HG03442 (cell line): ENCODE measurements around the gene GOSR1.
"Not testable (repeated sequence)": the region's sequence is repeated elsewhere in the genome, so short reads cannot be mapped to it uniquely, and the experiment has no call there.

Experiments
- ATAC-seq: cut with Tn5 transposase; IDR thresholded peaks from one replicate; pipeline ENCODE4 v1.9.1; 2021; ENCODE audit warnings: mild to moderate bottlenecking, moderate library complexity; ENCODE audit not compliant: unreplicated experiment

GOSR1 gene

GRCh38 chr17:30503558-30503957 is 26.4 kb downstream of the GOSR1 start:
- no peak for ATAC-seq

GRCh38 chr17:30505868-30506417 is 28.7 kb downstream of the GOSR1 start:
- no peak for ATAC-seq

- ATAC-seq = no peak
These were observed 29.3 kb downstream of the GOSR1 start for GRCh38 chr17:30506481-30506880.

- ATAC-seq = no peak
These were observed 36.1 kb downstream of the GOSR1 start for GRCh38 chr17:30513346-30513745.

- ATAC-seq = no peak
These were observed 37.8 kb downstream of the GOSR1 start for GRCh38 chr17:30514895-30515596.

GRCh38 chr17:30517786-30518185 is 40.6 kb downstream of the GOSR1 start:
- ATAC-seq = no peak

GRCh38 chr17:30519166-30519565 is 42.0 kb downstream of the GOSR1 start:
- no peak for ATAC-seq

- no peak for ATAC-seq
These were observed 42.5 kb downstream of the GOSR1 start for GRCh38 chr17:30519707-30520106.

- no peak for ATAC-seq
These were observed 43.2 kb downstream of the GOSR1 start for GRCh38 chr17:30520436-30520835.

- ATAC-seq = no peak
These were observed 43.7 kb downstream of the GOSR1 start for GRCh38 chr17:30520882-30521281.

- ATAC-seq = no peak
These were observed 44.6 kb downstream of the GOSR1 start for GRCh38 chr17:30521766-30522165.

- ATAC-seq = not testable (repeated sequence)
These were observed 46.0 kb downstream of the GOSR1 start for GRCh38 chr17:30523236-30523635.

GRCh38 chr17:30524847-30525246 is 47.6 kb downstream of the GOSR1 start:
- no peak for ATAC-seq

- ATAC-seq = no peak
These were observed 49.2 kb downstream of the GOSR1 start for GRCh38 chr17:30526401-30526800.

GRCh38 chr17:30528701-30529100 is 51.5 kb downstream of the GOSR1 start:
- not testable (repeated sequence) for ATAC-seq

- ATAC-seq = no peak
These were observed 53.3 kb downstream of the GOSR1 start for GRCh38 chr17:30530346-30531025.

- no peak for ATAC-seq
These were observed 55.7 kb downstream of the GOSR1 start for GRCh38 chr17:30532871-30533270.

- no peak for ATAC-seq
These were observed 57.1 kb downstream of the GOSR1 start for GRCh38 chr17:30534298-30534697.

GRCh38 chr17:30534938-30535921 is 58.0 kb downstream of the GOSR1 start:
- ATAC-seq = no peak

- not testable (repeated sequence) for ATAC-seq
These were observed 59.6 kb downstream of the GOSR1 start for GRCh38 chr17:30536846-30537245.

GRCh38 chr17:30537667-30538066 is 60.5 kb downstream of the GOSR1 start:
- not testable (repeated sequence) for ATAC-seq
